ENCODE results near the gene PDPN.

PDPN gene

GRCh38 chr1:13617773-13618172, 34.1 kb downstream of the PDPN start:
- DNase-seq (ENCODE audit: low spot score): no peak

- no peak for DNase-seq (ENCODE audit: low spot score)
These were observed 34.9 kb downstream of the PDPN start for GRCh38 chr1:13618483-13618882.

- DNase-seq (ENCODE audit: low spot score): no peak
These were observed 36.3 kb downstream of the PDPN start for GRCh38 chr1:13619909-13620308.

- DNase-seq (ENCODE audit: low spot score): no peak
These were observed 37.2 kb downstream of the PDPN start for GRCh38 chr1:13620825-13621224.

- DNase-seq (ENCODE audit: low spot score): no peak
These were observed 38.8 kb downstream of the PDPN start for GRCh38 chr1:13622446-13622845.

- no peak for DNase-seq (ENCODE audit: low spot score)
These were observed 39.5 kb downstream of the PDPN start for GRCh38 chr1:13623021-13623637.

- no peak for DNase-seq (ENCODE audit: low spot score)
These were observed 40.9 kb downstream of the PDPN start for GRCh38 chr1:13624526-13624925.

- DNase-seq (ENCODE audit: low spot score): no peak
These were observed 43.5 kb downstream of the PDPN start for GRCh38 chr1:13627127-13627526.

- no peak for DNase-seq (ENCODE audit: low spot score)
These were observed 44.6 kb downstream of the PDPN start for GRCh38 chr1:13628218-13628617.

- DNase-seq (ENCODE audit: low spot score): no peak
These were observed 45.1 kb downstream of the PDPN start for GRCh38 chr1:13628711-13629110.

- DNase-seq (ENCODE audit: low spot score): no peak
These were observed 58.8 kb downstream of the PDPN start for GRCh38 chr1:13642306-13643004.

- no peak for DNase-seq (ENCODE audit: low spot score)
These were observed 59.4 kb downstream of the PDPN start for GRCh38 chr1:13643017-13643416.

GRCh38 chr1:13646521-13646920, 62.9 kb downstream of the PDPN start:
- no peak for DNase-seq (ENCODE audit: low spot score)

GRCh38 chr1:13651279-13651678, 67.6 kb downstream of the PDPN start:
- no peak for DNase-seq (ENCODE audit: low spot score)

GRCh38 chr1:13652238-13652637, 68.6 kb downstream of the PDPN start:
- no peak for DNase-seq (ENCODE audit: low spot score)

GRCh38 chr1:13661539-13661938, 77.9 kb downstream of the PDPN start:
- no peak for DNase-seq (ENCODE audit: low spot score)

GRCh38 chr1:13662493-13662892, 78.9 kb downstream of the PDPN start:
- no peak for DNase-seq (ENCODE audit: low spot score)

- DNase-seq (ENCODE audit: low spot score): no peak
These were observed 80.3 kb downstream of the PDPN start for GRCh38 chr1:13663969-13664368.

- DNase-seq (ENCODE audit: low spot score): no peak
These were observed 80.8 kb downstream of the PDPN start for GRCh38 chr1:13664451-13664850.

- no peak for DNase-seq (ENCODE audit: low spot score)
These were observed 82.7 kb downstream of the PDPN start for GRCh38 chr1:13666317-13666716.
